Measurements from ENCODE around the gene PLCL2.

PLCL2 gene

GRCh38 chr3:17130956-17131355 lies 246.2 kb downstream of the PLCL2 start:
- no peak for DNase-seq

- DNase-seq: no peak
Measured at GRCh38 chr3:17132286-17133115, 247.7 kb downstream of the PLCL2 start.

GRCh38 chr3:17133632-17134545 lies 249.1 kb downstream of the PLCL2 start:
- no peak for DNase-seq

- no peak for DNase-seq
Measured at GRCh38 chr3:17135696-17136095, 250.9 kb downstream of the PLCL2 start.

- peak in 1 of 2 experiments; percentile 35 for DNase-seq
Measured at GRCh38 chr3:17136136-17136721, 251.5 kb downstream of the PLCL2 start.

- DNase-seq: no peak
Measured at GRCh38 chr3:17137321-17137826, 252.6 kb downstream of the PLCL2 start.

- no peak for DNase-seq
Measured at GRCh38 chr3:17138246-17139039, 253.7 kb downstream of the PLCL2 start.
